ENCODE data around the gene C5orf15.

DNA sequence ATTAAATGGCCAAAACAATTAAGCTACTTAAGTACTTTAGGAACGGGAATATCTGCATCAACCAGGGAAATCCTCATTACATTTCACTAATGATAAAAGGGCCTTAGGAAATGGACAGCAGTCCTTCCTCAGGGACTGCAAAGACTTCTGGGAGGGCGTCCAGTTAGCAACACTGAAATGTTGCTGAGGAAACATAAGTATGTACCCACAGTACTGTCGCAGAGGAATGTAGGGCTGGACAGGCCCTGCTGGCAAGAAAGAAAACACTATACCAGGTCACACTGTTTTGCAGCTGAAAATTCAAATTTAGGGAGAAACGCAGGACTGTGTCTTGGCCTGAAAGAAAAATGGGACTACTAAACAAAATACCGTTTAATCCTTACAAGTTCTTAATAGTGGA is 1.3 kb downstream of the C5orf15 start:
- TF ChIP-seq NFIC (IDR thresholded peaks at IDR 0.05; ENCODE audit: borderline replicate concordance): no peak
- TF ChIP-seq TCF12 (IDR thresholded peaks at IDR 0.05): no peak
- TF ChIP-seq YY1 (IDR thresholded peaks at IDR 0.05; ENCODE audit: low read depth): no peak
- TF ChIP-seq, protein P1, sequence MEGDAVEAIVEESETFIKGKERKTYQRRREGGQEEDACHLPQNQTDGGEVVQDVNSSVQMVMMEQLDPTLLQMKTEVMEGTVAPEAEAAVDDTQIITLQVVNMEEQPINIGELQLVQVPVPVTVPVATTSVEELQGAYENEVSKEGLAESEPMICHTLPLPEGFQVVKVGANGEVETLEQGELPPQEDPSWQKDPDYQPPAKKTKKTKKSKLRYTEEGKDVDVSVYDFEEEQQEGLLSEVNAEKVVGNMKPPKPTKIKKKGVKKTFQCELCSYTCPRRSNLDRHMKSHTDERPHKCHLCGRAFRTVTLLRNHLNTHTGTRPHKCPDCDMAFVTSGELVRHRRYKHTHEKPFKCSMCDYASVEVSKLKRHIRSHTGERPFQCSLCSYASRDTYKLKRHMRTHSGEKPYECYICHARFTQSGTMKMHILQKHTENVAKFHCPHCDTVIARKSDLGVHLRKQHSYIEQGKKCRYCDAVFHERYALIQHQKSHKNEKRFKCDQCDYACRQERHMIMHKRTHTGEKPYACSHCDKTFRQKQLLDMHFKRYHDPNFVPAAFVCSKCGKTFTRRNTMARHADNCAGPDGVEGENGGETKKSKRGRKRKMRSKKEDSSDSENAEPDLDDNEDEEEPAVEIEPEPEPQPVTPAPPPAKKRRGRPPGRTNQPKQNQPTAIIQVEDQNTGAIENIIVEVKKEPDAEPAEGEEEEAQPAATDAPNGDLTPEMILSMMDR (IDR thresholded peaks at IDR 0.05): no peak
- no peak for TF ChIP-seq NRF1 (IDR thresholded peaks at IDR 0.05; ENCODE audit: low read depth, low read length)
- no peak for TF ChIP-seq TAF1 (IDR thresholded peaks at IDR 0.05; ENCODE audit: borderline replicate concordance, low read depth, low read length)
- TF ChIP-seq, protein P2, sequence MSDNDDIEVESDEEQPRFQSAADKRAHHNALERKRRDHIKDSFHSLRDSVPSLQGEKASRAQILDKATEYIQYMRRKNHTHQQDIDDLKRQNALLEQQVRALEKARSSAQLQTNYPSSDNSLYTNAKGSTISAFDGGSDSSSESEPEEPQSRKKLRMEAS (IDR thresholded peaks at IDR 0.05; ENCODE audit: low read depth): no peak
- TF ChIP-seq POLR2AphosphoS5 (IDR thresholded peaks at IDR 0.05; ENCODE audit: low read depth, low read length): no peak
- TF ChIP-seq, protein P3, sequence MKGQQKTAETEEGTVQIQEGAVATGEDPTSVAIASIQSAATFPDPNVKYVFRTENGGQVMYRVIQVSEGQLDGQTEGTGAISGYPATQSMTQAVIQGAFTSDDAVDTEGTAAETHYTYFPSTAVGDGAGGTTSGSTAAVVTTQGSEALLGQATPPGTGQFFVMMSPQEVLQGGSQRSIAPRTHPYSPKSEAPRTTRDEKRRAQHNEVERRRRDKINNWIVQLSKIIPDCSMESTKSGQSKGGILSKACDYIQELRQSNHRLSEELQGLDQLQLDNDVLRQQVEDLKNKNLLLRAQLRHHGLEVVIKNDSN (IDR thresholded peaks at IDR 0.05; ENCODE audit: borderline replicate concordance, low read depth): no peak
- TF ChIP-seq MXI1 (IDR thresholded peaks at IDR 0.05; ENCODE audit: low read depth, low read length): no peak
- no peak for TF ChIP-seq ELF1 (IDR thresholded peaks at IDR 0.05)
- TF ChIP-seq EP300 (IDR thresholded peaks at IDR 0.05; ENCODE audit: borderline replicate concordance in 1 of 2, low read depth in 1 of 2, low read length in 1 of 2): no peak
- no peak for TF ChIP-seq GABPA (IDR thresholded peaks at IDR 0.05; ENCODE audit: low read depth)
- TF ChIP-seq SMC3 (IDR thresholded peaks at IDR 0.05; ENCODE audit: low read depth, low read length): no peak

Measured in SK-N-SH (cell line).